Neuronal stem cell (in vitro differentiated cells): ENCODE results near the gene DOCK7.

Experiments
- DNase-seq: peaks from one replicate; pipeline ENCODE4 v3.0.0-alpha.2; 2013; ENCODE audit warnings: low spot score
- H2AFZ ChIP-seq: one replicate; pipeline ENCODE4 v1.6.1; 2013; ENCODE audit warnings: mild to moderate bottlenecking, low read length, inconsistent platforms
- H2AK5ac ChIP-seq: 2 replicates; pipeline ENCODE4 v1.6.1; 2013; ENCODE audit warnings: low read depth, mild to moderate bottlenecking, inconsistent platforms, low read length, moderate library complexity, mixed read lengths
- H2BK120ac ChIP-seq: 2 replicates; pipeline ENCODE4 v1.6.1; 2013; ENCODE audit warnings: low read depth, mild to moderate bottlenecking, inconsistent platforms, low read length, moderate library complexity, mixed read lengths
- H2BK12ac ChIP-seq: one replicate; pipeline ENCODE4 v1.6.1; 2013; ENCODE audit warnings: low read length, inconsistent platforms
- H2BK15ac ChIP-seq: 2 replicates; pipeline ENCODE4 v1.6.1; 2013; ENCODE audit warnings: mild to moderate bottlenecking, low read length, inconsistent platforms, mixed read lengths
- H2BK5ac ChIP-seq: one replicate; pipeline ENCODE4 v1.6.1; 2013; ENCODE audit warnings: inconsistent platforms, mild to moderate bottlenecking, low read length, moderate library complexity
- H3K14ac ChIP-seq: one replicate; pipeline ENCODE4 v1.6.1; 2013; ENCODE audit warnings: low read length, inconsistent platforms
- H3K18ac ChIP-seq: 2 replicates; pipeline ENCODE4 v1.6.1; 2013; ENCODE audit warnings: low read length, inconsistent platforms
- H3K23ac ChIP-seq: 2 replicates; pipeline ENCODE4 v1.6.1; 2013; ENCODE audit warnings: low read depth, mild to moderate bottlenecking, mixed read lengths, low read length, inconsistent platforms; ENCODE audit not compliant: poor library complexity
- H3K27ac ChIP-seq: replicated peaks from 3 replicates; pipeline ENCODE4 v1.5.1; 2013; ENCODE audit warnings: low read length, inconsistent platforms
- H3K27me3 ChIP-seq, 3 experiments: 2 replicates each; pipeline ENCODE4 v1.6.1; 2013; ENCODE audit warnings: low read length in 3 of 3, mild to moderate bottlenecking in 2 of 3, inconsistent platforms in 1 of 3, low read depth in 1 of 3, mixed read lengths in 1 of 3, moderate library complexity in 1 of 3; ENCODE audit not compliant: control insufficient read depth in 3 of 3, insufficient read depth in 3 of 3
- H3K36me3 ChIP-seq, 2 donors: replicated peaks in 1 of 2; 2 replicates each; pipeline ENCODE4 v1.6.1; 2013; ENCODE audit warnings: low read length in 2 of 2; ENCODE audit not compliant: control insufficient read depth in 2 of 2, insufficient read depth in 2 of 2
- H3K4ac ChIP-seq: 2 replicates; pipeline ENCODE4 v1.6.1; 2013; ENCODE audit warnings: inconsistent platforms, mild to moderate bottlenecking, low read length, moderate library complexity
- H3K4me1 ChIP-seq, 2 donors: 1 replicate in 1 of 2; 2 replicates in 1 of 2; pipeline ENCODE4 v1.6.1; 2013; ENCODE audit warnings: low read length in 2 of 2, low read depth in 1 of 2; ENCODE audit not compliant: control insufficient read depth in 2 of 2, insufficient read depth in 1 of 2
- H3K4me2 ChIP-seq: one replicate; pipeline ENCODE4 v1.6.1; 2013; ENCODE audit warnings: mild to moderate bottlenecking, low read length, inconsistent platforms; ENCODE audit not compliant: insufficient read depth, poor library complexity, severe bottlenecking
- H3K4me3 ChIP-seq, 2 donors: 2 replicates each; pipeline ENCODE4 v1.5.1; 2013; ENCODE audit warnings: low read length in 2 of 2, mild to moderate bottlenecking in 2 of 2, inconsistent platforms in 1 of 2, moderate library complexity in 1 of 2
- H3K79me1 ChIP-seq: one replicate; pipeline ENCODE4 v1.6.1; 2013; ENCODE audit warnings: low read depth, mild to moderate bottlenecking, inconsistent platforms, low read length, moderate library complexity
- H3K9ac ChIP-seq: one replicate; pipeline ENCODE4 v1.6.1; 2013; ENCODE audit warnings: mild to moderate bottlenecking, low read depth, low read length, inconsistent platforms; ENCODE audit not compliant: poor library complexity
- H3K9me3 ChIP-seq, 2 donors: replicated peaks in 1 of 2; 2 replicates each; pipeline versions ENCODE3 to v1.6.1; 2013; ENCODE audit warnings: low read length in 2 of 2, mild to moderate bottlenecking in 2 of 2, inconsistent platforms in 1 of 2, low read depth in 1 of 2, mixed read lengths in 1 of 2, moderate library complexity in 1 of 2; ENCODE audit not compliant: control insufficient read depth in 2 of 2, insufficient read depth in 1 of 2
- H4K8ac ChIP-seq: one replicate; pipeline ENCODE4 v1.6.1; 2013; ENCODE audit warnings: low read depth, mild to moderate bottlenecking, inconsistent platforms, low read length, moderate library complexity
- H4K91ac ChIP-seq: one replicate; pipeline ENCODE4 v1.6.1; 2013; ENCODE audit warnings: low read length, low read depth, mild to moderate bottlenecking, inconsistent platforms; ENCODE audit not compliant: poor library complexity
- WGBS, 2 donors: extraction: QIAGEN DNeasy Blood & Tissue Kit; methylation state at CpG; one replicate each; pipeline ENCODE4 v1.1.7; 2013; ENCODE audit warnings: missing lambda C conversion rate in 2 of 2, mixed read lengths in 1 of 2; ENCODE audit not compliant: insufficient read length in 2 of 2, insufficient replicate concordance in 1 of 2; ENCODE audit errors: extremely low coverage in 2 of 2; 5-methylcytosine and 5-hydroxymethylcytosine counted together

The DOCK7 gene

GRCh38 chr1:62601457-62601856, 86.7 kb downstream of the DOCK7 start:
- DNase-seq = no peak
- Histone ChIP-seq H3K36me3 (peaks cover 0 to 36% of the 10 kb centered on the region in 2 donors), H3K4ac (no peak overlapping the region), H3K79me1 (no peaks in the 10 kb centered on the region), H3K18ac (no peak overlapping the region), H3K27ac (no peak overlapping the region), H4K8ac (no peak overlapping the region), H3K4me1 (no peaks in the 10 kb centered on the region), H2AFZ (no peak overlapping the region), H2AK5ac (no peak overlapping the region), H2BK120ac (no peak overlapping the region), H4K91ac (no peak overlapping the region), H3K4me3 (no peak overlapping the region), H3K23ac (no peak overlapping the region), H3K14ac (no peak overlapping the region), H3K4me2 (no peak overlapping the region), H3K9me3 (no peaks in the 10 kb centered on the region), H3K9ac (no peak overlapping the region), H3K27me3 (no peaks in the 10 kb centered on the region), H2BK15ac (no peak overlapping the region), H2BK12ac (no peak overlapping the region), H2BK5ac (no peak overlapping the region)
- WGBS, 2 donors = no CpG with 5 or more reads among the region's 2 CpGs

- Histone ChIP-seq H2BK5ac (no peak overlapping the region), H3K4me1 (no peaks in the 10 kb centered on the region), H3K4me2 (no peak overlapping the region), H3K18ac (no peak overlapping the region), H3K4me3 (no peak overlapping the region), H3K23ac (no peak overlapping the region), H3K9ac (no peak overlapping the region), H3K79me1 (no peaks in the 10 kb centered on the region), H3K4ac (no peak overlapping the region), H4K91ac (no peak overlapping the region), H2BK12ac (no peak overlapping the region), H3K9me3 (no peaks in the 10 kb centered on the region), H3K27me3 (no peaks in the 10 kb centered on the region), H2BK15ac (no peak overlapping the region), H2AK5ac (no peak overlapping the region), H3K36me3 (peaks cover 0 to 36% of the 10 kb centered on the region in 2 donors), H2AFZ (no peak overlapping the region), H3K27ac (no peak overlapping the region), H4K8ac (no peak overlapping the region), H2BK120ac (no peak overlapping the region), H3K14ac (no peak overlapping the region)
- DNase-seq = no peak
- WGBS, 2 donors = no CpG with 5 or more reads among the region's 5 CpGs
Measured at GRCh38 chr1:62599044-62599443, 89.1 kb downstream of the DOCK7 start.

DNA sequence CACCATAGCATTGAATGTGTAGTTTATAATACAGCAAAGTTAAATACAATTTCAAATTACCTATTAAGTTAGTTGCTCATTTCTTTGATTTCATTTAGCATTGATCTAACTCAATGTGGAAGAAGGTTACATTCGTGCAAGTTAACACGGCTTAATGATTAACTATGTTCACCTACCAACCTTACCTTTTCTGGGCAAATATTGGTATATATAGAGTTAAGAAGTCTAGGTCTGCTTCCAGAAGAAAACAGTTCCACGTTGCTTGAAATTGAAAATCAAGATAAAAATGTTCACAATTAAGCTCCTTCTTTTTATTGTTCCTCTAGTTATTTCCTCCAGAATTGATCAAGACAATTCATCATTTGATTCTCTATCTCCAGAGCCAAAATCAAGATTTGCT, 90.9 kb downstream of the DOCK7 start, which contains the start of gene ANGPTL3:
Gene ANGPTL3, plus strand, starts transcription at position 240 of the 400 bp plus-strand sequence. Its CDS starts 47 bp downstream, at position 287.
- H2AK5ac ChIP-seq = no peak within 1 kb of the TSS
- H3K9me3 ChIP-seq = no peaks in the 10 kb centered on the region
- H3K9ac ChIP-seq = no peak within 1 kb of the TSS
- H2BK5ac ChIP-seq = no peak within 1 kb of the TSS
- H3K18ac ChIP-seq = no peak within 1 kb of the TSS
- H3K27me3 ChIP-seq = no peaks in the 10 kb centered on the region
- H3K23ac ChIP-seq = no peak within 1 kb of the TSS
- H4K91ac ChIP-seq = no peak within 1 kb of the TSS
- no peak for DNase-seq
- H2BK15ac ChIP-seq = no peak within 1 kb of the TSS
- peaks cover 0 to 34% of the 10 kb centered on the region in 2 donors for H3K36me3 ChIP-seq
- H3K4ac ChIP-seq = no peak within 1 kb of the TSS
- no peak within 1 kb of the TSS for H2BK120ac ChIP-seq
- no CpG with 5 or more reads among the region's 3 CpGs for WGBS, 2 donors
- H3K14ac ChIP-seq = no peak within 1 kb of the TSS
- H4K8ac ChIP-seq = no peak within 1 kb of the TSS
- H2BK12ac ChIP-seq = no peak within 1 kb of the TSS
- H3K79me1 ChIP-seq = no peaks in the 10 kb centered on the region
- no peak within 1 kb of the TSS for H3K4me2 ChIP-seq
- H2AFZ ChIP-seq = no peak within 1 kb of the TSS
- no peak within 1 kb of the TSS for H3K4me3 ChIP-seq
- H3K27ac ChIP-seq = no peak within 1 kb of the TSS
- no peaks in the 10 kb centered on the region for H3K4me1 ChIP-seq

- Histone ChIP-seq H4K8ac (no peak overlapping the region), H3K36me3 (peaks cover 0 to 27% of the 10 kb centered on the region in 2 donors), H2BK5ac (no peak overlapping the region), H3K4me3 (no peak overlapping the region), H3K27ac (no peak overlapping the region), H3K4me2 (no peak overlapping the region), H4K91ac (no peak overlapping the region), H3K9me3 (no peaks in the 10 kb centered on the region), H2AK5ac (no peak overlapping the region), H3K14ac (no peak overlapping the region), H2BK120ac (no peak overlapping the region), H3K23ac (no peak overlapping the region), H2BK12ac (no peak overlapping the region), H3K4me1 (no peaks in the 10 kb centered on the region), H3K18ac (no peak overlapping the region), H3K9ac (no peak overlapping the region), H2AFZ (no peak overlapping the region), H3K79me1 (no peaks in the 10 kb centered on the region), H3K27me3 (no peaks in the 10 kb centered on the region), H2BK15ac (no peak overlapping the region), H3K4ac (no peak overlapping the region)
- no CpG with 5 or more reads among the region's 3 CpGs for WGBS, 2 donors
- no peak for DNase-seq
Measured at GRCh38 chr1:62595647-62596046, 92.5 kb downstream of the DOCK7 start.
